SW480 (cell line): ENCODE data around the gene BSN.

ENCODE experiments used
- DNase-seq: peaks from one replicate; pipeline ENCODE4 v3.0.0-alpha.2; 2016; ENCODE audit warnings: low spot score

Gene BSN

DNA sequence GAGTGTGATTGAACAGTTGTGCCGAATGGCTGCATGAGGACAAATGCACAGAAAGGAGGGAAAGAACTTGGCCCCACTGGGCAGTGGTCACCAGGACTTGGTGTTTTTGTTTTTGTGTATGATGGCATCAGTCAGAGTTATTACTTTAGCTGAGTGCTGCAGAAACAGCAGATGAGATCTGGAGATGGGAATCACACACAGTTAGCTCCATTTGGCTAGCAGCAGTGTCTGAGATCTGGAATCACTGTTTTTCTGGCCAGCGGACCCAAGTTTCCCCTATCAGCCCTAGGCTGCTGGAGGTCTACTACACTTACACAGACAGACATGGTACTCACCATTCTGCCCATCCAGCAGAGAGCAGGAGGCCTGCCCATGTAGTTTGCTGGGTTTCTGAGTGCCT is 74.0 kb downstream of the BSN start:
- no peak for DNase-seq

DNA sequence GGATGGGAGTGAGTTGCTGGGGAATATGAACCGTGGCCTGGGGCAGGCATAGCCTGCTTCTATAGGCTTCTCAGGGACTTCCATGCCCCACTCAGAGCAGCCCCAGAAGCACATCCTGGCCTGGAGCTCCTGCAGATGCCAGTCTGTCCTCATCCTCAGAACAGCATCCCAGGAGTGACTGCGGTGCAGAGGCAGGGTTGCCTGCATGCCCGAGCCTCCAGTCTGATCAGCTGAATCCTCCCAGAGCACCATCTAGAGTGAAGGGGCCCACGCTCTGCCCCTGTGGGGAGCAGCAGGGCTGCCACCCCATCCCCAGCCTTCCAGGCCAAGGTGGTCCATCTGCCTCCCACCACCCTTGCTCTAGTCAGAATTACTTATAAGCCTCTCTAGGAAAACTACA is 75.2 kb downstream of the BSN start:
- DNase-seq, result no peak

DNA sequence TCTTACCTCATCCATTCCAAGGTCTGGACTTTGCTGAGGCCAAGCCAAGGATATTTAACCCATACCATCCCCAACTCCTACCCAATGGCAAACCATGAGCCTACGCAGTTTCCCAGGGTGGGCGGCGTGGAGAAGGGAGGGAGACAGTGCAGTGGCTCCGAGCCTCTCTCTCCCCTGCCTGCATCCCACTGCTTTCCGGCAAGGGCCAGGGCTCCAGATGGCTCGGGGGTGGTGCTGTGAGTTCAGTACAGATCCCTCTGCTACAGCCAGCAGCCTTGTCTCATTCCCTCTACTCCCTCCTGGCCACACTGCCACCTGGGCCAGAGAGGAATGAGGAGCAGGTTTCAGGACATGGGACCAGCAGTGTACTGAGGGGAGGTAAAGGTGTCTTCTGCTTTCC is 75.6 kb downstream of the BSN start:
- DNase-seq, result no peak

DNA sequence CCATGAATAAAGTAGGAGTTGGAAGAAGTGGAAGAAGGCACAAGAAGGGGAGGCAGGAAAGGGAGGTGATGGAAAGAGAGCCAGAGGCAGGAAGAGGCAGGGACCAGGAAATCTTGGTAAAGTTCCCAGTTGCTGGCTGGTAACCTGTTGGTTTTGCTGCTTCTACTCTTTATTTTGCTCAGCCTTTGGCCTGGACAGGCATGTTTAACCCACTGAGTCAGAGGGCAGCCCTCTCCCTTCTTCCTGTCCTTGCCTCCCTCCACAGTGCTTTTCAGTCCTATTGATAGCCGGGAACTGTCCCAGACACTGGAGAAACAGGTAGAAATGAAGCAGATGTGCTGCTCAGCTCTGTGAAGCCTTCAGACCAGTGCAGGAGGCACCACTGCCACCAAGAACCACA is 76.5 kb downstream of the BSN start:
- no peak for DNase-seq

DNA sequence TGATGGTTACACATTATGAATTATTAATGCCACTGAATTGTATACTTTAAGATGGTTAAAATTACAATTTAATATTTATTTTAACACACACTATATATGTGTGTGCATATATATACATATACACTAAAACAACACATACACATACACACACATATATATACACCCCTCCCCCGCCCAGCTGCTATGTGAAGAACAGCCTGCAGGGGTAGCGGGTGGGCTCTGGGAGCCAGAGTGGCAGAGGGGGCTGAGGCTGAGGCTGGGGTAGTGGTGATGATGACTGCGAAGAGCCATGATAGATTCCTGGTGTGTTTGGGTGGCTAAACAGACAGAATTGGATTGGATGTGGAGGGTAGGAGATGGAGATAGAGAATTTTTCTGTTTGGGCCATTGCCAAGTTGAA is 80.5 kb downstream of the BSN start:
- no peak for DNase-seq

DNA sequence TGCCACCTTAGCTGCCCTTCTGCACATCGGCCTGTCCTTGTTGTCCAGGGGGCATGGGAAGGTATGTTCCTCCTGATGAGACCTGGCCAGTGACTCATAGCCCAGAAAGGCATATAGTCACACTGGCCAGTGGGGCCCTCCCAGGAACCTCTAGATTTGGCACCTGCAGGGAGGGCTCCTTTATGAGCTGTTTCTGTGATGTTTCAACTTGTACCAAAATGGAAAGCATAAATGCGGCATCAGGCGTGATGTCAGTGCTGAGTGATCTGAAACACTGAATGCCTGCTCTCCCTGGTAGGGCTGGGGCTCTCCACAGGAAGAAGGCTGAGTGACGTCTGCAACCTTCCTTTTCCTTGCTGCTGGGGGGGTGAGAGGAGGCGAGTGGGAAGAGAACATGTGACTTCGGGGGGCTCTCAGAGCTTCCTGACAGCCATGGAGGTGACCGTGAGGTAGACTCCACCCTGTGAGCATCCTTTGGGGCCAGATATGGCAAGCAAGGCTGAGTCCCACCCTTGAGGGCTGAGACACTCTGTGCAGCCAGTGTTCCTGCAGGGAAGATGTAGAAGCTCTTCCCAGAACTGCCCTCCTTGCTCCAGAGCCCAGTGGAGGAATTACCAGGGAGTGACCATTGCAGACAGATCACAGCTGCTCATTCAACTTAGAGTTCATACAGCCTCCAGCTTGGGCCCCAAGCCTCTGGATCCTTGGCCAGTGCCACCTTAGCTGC is 82.8 kb downstream of the BSN start:
- no peak for DNase-seq

DNA sequence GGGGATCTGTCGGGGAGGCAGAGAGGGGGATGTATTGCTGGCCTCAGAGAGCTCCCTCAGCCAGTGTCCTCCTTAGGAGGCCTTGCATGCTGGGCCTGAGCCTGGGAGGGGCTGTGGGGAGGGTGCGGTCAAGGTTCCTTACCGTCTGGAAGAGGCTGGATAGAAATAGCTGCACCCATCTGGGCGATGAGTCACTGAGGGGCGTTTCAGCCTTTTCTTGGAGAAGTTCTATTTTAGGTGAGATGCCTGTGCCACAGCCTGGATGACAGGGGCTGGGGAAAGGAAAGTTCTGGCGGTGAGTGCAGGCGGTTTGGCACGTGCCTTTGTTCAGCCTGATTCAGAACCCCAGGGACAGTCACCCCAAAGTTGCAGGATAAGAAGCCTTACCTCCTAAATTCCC is 84.2 kb downstream of the BSN start:
- DNase-seq, result peak; percentile 17

DNA sequence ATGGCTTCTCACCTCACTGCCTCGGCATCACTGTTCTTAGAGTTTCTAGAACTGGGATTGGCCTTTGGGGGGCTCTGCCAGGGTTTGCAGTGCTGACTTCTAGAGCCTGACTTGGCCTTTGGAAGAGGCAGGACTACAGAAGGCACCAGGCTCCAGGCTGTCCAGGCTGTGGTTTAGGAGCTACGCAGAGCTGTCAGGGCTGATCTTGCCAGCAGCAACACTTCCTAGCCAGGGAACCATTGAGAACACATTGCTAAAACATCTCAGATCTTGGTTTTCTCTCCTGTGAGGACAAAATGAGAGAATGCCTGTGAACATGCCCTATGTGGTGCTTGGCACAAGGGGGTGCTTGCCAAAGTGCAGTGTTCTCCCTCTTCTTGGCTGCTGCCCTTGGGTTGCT is 85.3 kb downstream of the BSN start:
- no peak for DNase-seq

DNA sequence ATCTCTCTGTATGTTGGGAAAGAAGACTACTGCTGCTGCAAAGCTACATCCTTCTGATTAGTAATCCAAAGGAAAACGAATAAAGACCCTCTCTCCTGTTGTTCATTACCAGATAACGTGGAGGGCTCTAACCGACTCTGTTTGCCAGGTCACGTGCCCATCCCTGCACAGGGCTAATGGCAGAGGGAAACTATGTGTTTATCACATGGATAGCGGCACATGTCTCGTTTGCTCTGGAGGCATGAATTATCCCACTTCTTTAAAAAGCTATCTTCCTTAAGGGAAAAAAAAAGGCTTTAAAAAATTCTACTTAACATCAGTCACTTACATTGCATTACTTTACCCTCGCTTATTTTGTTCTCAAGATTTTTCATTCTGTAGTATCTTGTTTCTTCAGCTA is 87.0 kb downstream of the BSN start:
- no peak for DNase-seq

DNA sequence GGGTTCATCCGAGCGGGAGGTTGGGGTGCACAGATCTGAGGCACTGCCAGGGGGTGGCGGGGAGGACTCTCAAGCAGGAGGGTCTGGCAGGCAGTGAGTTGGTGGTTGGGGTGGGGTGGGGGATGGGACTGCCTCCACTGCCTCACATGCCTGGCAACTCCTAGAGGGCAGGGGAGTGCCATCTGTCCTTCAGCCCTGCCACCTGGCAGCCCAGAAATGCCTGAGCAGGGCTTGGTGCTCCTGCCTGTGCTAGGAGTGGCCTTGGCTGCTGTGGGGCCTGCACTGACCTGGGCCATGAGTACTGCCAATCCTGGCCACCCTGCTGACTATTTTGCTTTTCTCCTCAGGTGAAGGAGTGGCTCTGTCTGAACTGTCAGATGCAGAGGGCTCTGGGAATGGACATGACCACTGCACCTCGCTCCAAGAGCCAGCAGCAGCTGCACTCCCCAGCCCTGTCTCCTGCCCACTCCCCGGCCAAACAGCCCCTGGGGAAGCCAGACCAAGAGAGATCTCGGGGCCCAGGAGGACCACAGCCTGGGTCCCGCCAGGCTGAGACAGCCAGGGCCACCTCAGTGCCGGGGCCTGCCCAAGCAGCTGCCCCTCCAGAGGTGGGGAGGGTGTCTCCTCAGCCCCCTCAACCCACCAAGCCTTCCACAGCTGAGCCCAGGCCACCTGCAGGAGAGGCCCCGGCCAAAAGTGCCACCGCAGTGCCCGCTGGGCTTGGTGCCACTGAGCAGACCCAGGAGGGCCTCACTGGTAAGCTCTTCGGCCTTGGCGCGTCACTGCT is 87.8 kb downstream of the BSN start:
- DNase-seq, result no peak

DNA sequence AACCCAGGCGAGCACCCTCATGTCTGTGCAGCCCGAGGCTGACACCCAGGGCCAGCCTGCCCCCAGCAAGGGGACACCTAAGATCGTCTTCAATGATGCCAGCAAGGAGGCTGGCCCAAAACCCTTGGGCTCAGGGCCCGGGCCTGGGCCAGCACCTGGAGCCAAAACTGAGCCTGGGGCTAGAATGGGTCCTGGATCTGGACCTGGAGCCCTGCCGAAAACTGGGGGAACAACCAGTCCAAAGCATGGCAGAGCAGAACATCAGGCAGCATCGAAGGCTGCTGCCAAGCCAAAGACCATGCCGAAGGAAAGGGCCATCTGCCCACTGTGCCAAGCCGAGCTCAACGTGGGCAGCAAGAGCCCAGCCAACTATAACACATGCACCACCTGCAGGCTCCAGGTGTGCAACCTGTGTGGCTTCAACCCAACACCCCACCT is 88.5 kb downstream of the BSN start:
- DNase-seq, result no peak

DNA sequence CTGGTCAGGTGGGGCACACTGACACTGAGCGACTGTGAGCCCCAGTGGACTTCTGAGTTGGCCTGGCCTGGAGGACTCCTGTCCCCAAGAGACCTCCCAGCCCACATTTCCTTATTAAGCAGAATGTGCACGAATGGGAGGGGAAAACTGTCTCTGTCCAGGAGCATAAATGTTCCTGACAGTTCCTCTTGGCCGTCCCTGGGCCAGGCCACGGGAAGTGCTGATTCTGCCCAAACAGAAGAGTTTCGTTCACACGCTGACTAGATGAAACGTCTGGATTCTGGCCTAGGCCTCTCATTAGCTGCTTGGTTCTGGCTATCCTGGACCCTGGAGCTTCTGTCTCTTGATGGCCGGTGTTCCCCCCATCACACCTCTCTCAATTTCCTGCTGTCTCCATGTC is 90.4 kb downstream of the BSN start:
- no peak for DNase-seq

DNA sequence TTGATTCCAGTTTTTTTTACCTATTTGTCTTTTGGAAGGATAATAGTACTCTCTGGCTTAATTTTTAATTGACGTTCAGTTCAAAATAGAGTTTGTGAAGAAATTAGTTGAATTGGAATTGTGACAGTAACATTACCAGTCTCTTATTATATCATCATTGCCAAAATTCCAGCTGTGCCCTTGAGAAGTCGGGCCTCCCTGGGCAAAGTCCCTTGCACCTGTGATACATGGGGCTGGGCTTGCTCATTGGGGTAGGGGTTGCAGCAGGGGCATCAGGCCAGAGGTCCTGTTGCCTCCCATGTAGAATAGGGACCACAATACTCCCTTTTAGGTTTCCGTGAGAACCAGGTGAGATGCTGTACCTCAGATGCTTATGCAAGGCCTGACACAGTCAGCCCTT is 92.0 kb downstream of the BSN start:
- no peak for DNase-seq

DNA sequence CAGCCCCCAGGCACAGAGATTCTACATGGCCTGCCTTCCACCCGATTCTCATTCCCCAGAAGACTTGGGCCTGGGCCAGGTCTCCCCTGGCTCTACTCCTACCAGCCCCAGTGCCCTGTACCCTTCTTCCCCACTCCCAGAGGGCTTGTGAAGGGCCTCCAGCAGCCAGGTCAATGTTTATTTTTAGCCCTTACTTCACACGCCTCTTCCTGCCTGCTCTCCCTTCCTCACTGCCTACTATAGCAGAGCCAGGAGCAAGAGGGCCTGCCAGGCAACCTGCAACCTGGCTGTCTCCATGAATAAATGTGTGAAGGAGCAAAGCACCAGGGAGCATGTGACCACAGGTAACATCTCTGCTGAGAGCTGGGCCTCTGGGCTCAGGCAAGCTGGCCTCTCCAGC is 93.5 kb downstream of the BSN start:
- no peak for DNase-seq

DNA sequence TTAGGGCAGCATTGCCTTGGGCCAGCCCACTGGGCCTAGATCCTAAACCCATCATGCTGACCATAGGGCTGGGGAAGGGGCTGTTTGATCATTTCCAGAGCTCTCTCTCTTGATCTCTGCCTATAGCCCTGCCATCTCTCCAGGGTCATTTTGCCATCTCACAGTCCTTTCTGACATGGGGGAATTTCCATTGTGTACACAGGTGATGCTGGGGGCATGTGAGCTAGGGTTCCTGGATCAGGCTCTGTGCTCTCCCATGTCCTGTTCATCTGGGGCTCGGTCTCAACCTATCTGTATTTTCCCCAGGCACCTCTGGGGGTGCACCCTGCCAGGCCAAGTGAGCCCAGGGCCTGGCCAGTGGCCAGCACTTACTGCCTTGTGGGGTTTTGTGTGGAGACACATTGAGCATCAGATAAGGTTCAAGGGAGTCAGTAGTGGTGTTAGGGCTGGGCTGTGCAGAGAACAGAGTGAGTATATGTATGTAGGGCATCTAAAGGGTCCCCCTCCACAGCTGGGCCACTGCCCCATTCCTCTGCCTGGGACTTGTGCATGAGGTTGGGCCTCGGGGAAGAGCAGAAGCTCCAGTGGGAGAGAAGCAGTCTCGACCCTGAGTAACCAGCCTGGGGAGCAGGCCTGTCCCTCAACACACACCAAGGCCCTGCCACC is 94.2 kb downstream of the BSN start:
- DNase-seq, result no peak

DNA sequence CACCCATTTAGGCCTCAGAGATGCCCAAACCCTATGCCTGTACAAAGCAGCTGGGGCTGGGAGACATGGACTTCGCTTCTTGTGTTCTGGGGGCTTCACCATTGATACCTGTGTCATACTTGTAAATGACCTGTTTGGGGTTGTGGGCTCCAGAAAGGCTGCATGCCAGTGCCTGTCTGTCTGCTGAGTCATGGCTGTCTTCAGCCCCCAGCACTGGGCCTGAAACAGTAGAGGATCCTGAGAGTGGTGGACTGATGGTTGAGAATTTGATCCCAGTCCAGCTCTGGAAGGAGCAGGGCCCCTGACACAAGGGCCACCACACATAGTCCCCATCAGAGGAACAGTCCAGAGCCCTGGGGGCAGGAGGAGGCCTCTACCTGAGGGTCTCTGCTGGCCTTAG is 95.3 kb downstream of the BSN start:
- DNase-seq, result no peak

DNA sequence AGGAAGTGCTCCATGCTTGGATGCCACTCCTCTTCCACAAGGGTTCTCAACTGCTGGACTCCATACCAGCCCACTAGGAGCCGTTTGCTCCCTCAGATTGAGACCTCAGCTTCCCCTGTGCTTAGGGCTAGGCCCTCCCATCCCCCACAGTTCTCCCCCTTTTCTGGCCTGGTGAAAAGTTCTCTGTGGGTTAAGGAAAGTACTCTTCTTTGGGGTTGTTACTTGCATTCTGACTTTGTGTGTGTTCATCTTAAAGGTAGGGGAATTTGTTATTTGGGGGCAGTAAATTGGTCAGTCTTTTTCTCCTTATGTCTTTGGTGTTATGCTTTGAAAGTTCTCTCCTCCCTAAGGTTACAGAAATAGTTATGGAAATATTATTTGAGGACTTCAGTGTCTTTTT is 95.9 kb downstream of the BSN start:
- no peak for DNase-seq

DNA sequence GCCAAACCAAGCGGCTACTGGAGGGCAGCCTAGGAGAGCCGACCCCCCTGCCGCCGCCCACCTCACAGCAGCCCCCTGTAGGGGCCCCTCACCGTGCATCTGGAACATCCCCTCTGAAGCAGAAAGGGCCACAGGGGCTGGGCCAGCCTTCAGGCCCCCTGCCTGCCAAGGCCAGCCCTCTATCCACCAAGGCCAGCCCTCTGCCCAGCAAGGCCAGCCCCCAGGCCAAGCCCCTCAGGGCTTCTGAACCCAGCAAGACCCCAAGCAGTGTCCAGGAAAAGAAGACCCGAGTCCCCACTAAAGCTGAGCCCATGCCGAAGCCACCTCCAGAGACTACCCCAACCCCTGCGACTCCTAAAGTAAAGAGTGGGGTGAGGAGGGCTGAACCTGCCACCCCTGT is 96.4 kb downstream of the BSN start:
- DNase-seq, result no peak

DNA sequence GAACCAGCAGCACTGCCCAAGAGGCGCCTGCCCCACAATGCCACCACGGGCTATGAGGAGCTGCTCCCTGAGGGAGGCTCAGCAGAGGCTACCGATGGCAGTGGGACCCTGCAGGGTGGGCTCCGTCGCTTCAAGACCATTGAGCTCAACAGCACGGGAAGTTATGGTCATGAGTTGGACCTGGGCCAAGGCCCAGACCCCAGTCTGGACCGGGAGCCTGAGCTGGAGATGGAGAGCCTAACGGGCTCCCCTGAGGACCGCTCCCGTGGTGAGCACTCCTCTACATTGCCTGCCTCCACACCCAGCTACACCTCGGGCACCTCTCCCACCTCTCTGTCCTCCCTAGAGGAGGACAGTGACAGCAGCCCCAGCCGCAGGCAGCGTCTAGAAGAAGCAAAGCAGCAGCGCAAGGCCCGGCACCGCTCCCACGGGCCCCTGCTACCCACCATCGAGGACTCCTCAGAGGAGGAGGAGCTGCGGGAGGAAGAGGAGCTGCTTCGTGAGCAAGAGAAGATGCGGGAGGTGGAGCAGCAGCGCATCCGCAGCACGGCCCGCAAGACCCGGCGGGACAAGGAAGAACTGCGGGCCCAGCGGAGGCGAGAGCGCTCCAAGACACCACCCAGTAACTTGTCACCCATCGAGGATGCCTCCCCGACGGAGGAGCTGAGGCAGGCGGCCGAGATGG is 98.1 kb downstream of the BSN start:
- no peak for DNase-seq

DNA sequence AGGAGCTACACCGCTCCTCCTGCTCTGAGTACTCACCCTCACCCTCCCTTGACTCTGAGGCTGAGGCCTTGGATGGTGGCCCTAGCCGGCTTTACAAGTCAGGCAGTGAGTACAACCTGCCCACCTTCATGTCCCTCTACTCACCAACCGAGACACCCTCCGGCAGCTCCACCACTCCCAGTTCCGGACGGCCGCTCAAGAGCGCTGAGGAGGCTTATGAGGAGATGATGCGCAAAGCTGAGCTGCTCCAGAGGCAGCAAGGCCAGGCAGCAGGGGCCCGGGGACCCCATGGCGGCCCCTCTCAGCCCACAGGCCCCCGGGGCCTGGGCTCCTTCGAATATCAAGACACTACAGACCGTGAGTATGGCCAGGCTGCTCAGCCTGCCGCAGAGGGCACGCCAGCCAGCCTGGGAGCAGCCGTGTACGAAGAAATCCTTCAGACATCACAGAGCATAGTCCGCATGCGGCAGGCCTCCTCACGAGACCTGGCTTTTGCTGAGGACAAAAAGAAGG is 98.7 kb downstream of the BSN start:
- DNase-seq, result no peak

DNA sequence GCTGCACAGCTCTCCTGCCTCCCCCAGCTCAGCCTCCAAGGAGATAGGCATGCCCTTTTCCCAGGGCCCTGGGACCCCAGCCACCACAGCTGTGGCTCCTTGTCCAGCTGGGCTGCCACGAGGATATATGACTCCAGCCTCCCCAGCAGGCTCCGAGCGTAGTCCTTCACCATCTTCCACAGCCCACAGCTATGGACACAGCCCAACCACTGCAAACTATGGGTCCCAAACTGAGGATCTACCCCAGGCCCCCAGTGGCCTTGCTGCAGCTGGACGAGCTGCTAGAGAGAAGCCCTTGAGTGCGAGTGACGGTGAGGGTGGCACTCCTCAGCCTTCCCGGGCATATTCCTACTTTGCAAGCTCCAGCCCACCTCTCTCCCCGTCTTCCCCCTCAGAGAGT is 99.3 kb downstream of the BSN start:
- no peak for DNase-seq

DNA sequence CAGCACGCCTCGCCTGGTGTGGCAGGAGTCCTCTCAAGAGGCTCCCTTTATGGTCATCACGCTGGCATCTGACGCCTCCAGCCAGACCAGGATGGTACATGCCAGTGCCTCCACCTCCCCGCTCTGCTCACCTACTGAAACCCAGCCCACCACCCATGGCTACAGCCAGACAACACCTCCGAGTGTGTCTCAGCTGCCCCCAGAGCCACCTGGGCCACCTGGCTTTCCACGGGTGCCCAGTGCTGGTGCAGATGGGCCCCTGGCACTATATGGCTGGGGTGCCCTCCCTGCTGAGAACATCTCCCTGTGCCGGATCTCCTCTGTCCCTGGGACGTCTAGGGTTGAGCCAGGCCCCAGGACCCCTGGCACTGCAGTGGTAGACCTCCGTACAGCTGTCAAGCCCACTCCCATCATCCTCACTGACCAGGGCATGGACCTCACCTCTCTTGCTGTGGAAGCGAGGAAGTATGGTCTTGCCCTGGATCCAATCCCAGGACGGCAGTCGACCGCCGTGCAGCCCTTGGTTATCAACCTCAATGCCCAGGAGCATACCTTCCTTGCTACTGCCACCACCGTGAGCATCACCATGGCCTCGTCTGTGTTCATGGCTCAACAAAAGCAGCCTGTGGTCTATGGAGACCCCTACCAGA is 100.0 kb downstream of the BSN start:
- no peak for DNase-seq
